ENCODE data around the gene METRNL. TPM values are rescaled to one million over a fixed set of nuclear protein-coding genes. Genes with fewer than 3 reads are reported as not detected.

Gene METRNL
- total and polyA plus RNA-seq, 2 experiments from 2014 or later: 30.0 to 44.1 TPM

GRCh38 chr17:83143817-83144231 lies 64.4 kb downstream of the METRNL start:
- Histone ChIP-seq H3K36me3 (no peaks in the 10 kb centered on the region), H3K27ac (no peak overlapping the region), H3K27me3 (no peaks in the 10 kb centered on the region), H3K9me3 (ENCODE audit: low read depth) (no peaks in the 10 kb centered on the region), H3K4me3 (no peak overlapping the region), H3K4me1 (ENCODE audit: low read depth) (no peaks in the 10 kb centered on the region)
- no peak for TF ChIP-seq CTCF (IDR thresholded peaks at IDR 0.05; ENCODE audit: low read depth, low read length)
- no peak for DNase-seq (ENCODE audit: low read depth in 1 of 2, low spot score in 1 of 2)

Other genes with a start within 250 kb of the METRNL start
- gene ZNF750, start 239.6 kb upstream of the METRNL start, total RNA-seq: 0.07 TPM in 1 of 2 replicates, not detected in the other
- gene ZNF750, start 239.6 kb upstream of the METRNL start, polyA plus RNA-seq: 0.14 and 0.49 TPM in 2 replicates

Data from cardiac muscle cell (in vitro differentiated cells and primary cell).